Cortex of kidney (tissue), 1 donor: ENCODE data around the gene PAQR6.

ENCODE experiments used
- DNase-seq: peaks from one replicate; lab custom pipeline; 2025; lab: John Stamatoyannopoulos, UW

The PAQR6 gene

DNA sequence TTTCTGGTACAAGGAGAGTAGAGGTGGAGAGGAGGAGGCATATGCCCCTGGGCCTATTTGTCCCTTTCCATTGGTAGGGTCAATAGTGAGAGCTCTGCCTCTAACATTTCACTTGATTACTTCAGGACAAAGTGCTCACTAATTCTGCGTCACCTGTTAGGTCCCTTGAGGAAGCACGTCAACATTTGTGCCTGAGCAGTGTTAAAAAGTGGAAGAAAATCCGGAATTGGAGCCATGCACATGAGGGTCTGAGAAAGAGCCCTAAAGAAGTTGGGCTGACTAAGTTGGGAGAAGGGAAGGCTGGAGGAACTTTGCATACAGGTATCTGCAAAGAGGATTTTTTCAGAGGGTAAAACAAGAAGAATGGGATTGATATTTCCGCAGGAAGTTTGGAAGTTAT is 52.0 kb downstream of the PAQR6 start:
- DNase-seq, result no peak

DNA sequence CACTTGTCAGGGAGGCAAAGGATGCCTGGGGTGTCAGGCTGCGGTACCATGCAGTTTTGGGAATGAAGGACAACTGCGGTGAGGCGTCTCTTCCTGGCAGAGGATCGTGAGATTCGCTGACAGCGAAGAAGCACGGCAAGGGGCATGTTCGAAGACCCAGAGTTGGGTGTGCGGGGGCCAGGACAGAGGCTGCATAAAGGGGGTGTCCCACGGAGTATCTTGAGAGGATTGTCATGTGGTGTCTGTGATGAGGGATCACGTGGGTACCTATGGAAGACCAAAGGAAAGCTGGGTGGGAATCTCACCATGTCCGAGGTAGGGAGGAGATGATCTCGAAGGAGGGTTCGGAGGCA is 53.6 kb downstream of the PAQR6 start:
- no peak for DNase-seq

DNA sequence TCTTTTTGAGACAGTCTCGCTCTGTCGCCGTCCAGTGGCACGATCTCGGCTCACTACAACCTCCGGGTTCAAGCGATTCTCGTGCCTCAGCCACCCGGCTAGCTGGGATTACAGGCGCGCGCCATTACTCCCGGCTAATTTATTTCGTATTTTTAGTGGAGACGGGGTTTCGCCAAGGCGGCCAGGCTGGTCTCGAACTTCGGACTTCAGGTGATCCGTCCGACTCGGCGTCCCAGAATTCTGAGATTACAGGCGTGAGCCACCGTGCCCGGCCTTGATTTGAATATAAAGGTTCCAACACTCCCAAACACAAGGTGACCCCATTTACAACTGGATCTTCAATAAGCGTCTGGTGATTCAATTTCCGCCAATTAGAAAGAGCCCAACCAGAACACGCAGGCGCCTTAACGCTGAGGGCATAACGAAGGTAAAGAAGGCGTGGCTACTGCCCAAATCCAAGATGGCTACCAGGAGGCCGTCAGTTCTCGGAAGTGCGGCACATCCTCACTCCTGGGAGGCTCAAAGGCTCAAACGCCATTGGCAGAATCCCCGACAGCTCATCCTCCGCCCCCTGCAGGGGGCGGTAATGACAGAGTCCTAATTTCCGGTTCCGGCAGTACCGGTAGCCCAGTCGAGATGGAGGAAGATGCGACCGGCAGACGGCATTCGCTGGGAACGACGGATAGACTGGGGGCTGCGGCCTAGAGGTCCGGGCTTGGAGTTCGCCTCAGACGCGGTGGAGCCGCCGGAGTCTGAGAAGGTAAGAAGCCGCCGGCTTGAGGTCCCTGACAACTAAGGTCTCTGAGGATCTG is 54.2 kb downstream of the PAQR6 start, which contains the start of gene SLC25A44:
Gene SLC25A44 (plus strand): TSS at position 617 of the 812 bp plus-strand sequence. CDS start 5,744 bp downstream, outside the sequence.
- peak; percentile 33 for DNase-seq
